GM18873 (cell line): ENCODE data around the gene THAP2.

Source experiments
- ATAC-seq: cut with Tn5 transposase; IDR thresholded peaks from one replicate; pipeline ENCODE4 v1.9.1; 2021; ENCODE audit warnings: mild to moderate bottlenecking, moderate library complexity, moderate number of reproducible peaks; ENCODE audit not compliant: unreplicated experiment, low FRiP score

The THAP2 gene

DNA sequence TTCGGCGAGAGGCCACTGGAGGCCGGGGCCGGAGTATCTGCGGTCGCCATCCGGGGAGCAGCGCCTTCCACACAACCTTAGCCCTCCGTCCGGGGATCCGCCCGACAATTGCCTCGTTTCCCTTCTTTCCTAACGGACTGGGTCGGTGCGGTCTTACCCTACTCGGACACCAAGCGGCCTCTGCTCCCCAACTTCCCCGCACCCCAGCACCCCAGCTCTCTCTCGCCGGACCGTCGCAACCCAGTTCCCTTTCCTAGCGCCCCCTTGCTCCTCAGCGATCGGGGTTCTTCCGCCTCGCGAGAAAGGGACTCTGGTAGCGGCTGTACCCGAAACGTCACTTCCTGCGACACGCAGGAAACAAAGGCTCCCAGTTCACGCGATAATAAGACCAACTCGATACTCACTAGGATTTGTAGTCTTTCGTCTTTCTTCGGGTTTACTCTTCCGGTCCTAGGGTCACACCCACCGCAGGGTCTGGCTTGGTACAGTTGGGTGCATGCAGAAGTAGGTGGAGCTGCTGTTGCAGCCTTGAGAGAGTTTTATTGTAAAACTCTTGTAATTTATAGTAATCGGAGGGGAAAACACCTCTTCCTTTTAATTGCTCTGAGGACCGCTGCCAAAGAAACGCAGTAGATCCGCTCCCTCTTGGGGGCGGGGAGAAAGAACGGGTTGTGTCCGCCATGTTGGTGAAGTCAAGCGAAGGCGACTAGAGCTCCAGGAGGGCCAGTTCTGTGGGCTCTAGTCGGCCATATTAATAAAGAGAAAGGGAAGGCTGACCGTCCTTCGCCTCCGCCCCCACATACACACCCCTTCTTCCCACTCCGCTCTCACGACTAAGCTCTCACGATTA, at the start of gene THAP2, which contains the start of gene ZFC3H1:
Gene THAP2, plus strand, starts transcription at position 741 of the 850 bp plus-strand sequence. CDS start 209 bp downstream, outside the sequence.
Gene ZFC3H1, minus strand, starts transcription at position 288 of the 850 bp plus-strand sequence. Its CDS starts 238 bp downstream, at position 50.
- peak; percentile 96 for ATAC-seq

DNA sequence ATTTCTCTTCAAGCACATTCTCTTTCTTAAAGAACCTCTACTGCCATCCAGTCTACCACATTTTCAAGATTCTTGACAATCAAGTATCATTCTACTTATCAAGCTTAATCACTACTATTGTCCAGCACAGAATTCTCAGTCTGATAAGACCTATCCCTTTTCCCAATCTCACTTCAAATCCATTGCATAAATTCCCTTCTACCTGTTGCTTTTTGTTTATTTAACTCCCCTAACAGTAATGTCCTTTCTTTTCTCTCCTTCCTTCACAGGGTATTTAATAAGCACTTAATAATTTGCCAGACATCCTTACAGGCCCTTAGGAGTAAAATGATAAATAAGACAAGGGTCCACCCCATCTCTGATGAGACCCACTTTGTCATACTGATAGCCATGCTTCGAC, 42.2 kb upstream of the THAP2 start:
- ATAC-seq: no peak

- no peak for ATAC-seq
These were observed 38.6 kb upstream of the THAP2 start for GRCh38 chr12:71625476-71625875.

DNA sequence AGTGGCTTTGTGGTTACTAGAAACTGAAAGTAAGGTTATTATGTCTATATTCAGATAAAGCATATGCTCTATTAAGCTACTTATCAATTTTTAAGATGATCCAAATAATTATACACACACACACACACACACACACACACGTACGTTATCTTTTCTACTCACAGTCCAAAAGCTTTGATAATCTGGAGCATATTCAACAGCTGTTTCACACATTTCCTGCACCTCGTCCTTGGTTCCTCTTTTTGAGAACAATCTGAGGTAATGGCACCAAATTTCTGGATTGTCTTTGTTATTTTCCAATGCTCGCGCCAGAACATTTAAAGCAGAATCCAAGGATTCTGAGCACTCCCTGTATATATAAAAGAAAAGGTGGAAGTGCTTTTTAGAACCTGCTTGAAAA, 38.0 kb upstream of the THAP2 start:
- no peak for ATAC-seq

- no peak for ATAC-seq
These were observed 37.3 kb upstream of the THAP2 start for GRCh38 chr12:71626768-71627167.

- no peak for ATAC-seq
These were observed 36.6 kb upstream of the THAP2 start for GRCh38 chr12:71627438-71628002.

DNA sequence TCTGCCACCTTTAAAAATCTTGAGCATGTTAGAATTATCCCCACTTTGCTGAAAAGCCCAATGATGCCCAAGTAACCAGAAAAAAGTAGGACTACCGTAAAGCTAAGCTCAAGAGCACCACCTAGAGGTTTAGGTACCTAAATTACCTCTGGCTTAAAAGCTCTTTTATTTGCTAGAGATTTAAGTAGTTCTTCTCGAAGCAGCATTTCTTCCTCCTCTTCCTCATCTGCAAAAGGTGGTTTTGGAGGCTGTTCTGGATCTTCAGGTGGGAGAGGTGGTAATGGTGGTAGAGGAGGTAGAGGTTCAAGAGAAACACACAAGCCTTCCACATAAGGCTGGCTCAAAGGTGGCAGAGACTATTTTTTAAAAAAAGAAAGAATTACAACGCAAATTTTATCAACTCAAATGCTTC, 27.4 kb upstream of the THAP2 start:
- ATAC-seq: no peak

DNA sequence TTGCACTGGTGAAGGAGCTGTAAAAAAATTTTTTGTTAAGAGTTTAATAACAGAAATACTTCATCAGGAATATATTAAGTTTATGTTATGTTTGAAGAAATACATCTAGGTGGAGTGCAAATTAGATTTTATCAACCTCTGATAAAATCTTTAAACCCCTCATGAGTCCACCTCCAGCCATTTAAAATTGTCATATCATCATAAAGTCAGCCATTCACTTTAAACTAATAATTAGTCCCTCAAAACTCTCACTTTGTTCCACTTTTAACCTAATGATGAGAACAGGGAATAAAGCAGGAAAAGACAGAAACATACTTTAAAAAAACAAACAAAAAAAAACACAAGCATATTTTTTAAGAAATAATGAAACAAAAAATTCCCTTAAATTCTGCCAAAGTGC, 25.6 kb upstream of the THAP2 start:
- ATAC-seq: no peak

GRCh38 chr12:71639341-71639760, 24.8 kb upstream of the THAP2 start:
- ATAC-seq: no peak

DNA sequence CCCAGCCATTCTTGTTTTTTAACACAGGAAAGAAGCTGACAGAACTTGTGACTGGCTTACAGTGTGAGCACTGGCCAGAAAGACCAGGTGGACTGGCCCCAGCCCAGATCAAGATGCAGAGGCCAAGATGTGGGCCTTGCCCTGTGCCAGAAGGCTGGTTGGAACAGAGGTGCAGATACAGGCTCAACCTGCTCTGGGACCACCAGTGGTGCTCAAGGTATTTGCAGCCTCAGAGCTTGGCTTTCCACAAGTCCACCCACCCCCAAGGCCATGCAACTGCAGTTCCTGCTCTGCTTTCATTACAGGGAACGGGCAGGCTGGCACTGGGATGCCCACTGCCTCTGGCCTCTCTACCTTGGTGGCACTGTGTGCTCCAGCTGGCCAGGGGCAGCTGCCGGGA, 23.8 kb upstream of the THAP2 start:
- ATAC-seq: no peak

GRCh38 chr12:71641390-71641789, 22.7 kb upstream of the THAP2 start:
- no peak for ATAC-seq

GRCh38 chr12:71642264-71642663, 21.8 kb upstream of the THAP2 start:
- no peak for ATAC-seq

DNA sequence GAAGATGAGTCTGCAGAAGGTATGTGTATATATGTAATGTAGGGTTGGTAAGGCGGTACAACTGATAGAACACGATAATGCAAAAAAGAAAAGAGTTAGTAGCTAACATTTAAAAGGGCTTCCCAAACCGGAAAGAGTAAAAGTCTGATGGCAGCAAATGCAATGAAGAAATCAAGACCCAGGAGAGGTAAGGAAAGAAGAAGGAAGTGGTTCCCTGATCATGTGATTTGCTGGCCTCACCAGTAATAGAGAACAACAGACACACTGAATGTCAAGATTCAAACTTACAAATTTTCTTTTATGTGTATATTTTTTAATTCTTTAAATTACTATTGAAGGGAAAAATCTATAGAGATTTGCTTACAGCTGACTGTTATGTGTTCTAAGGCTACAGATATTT, 18.8 kb upstream of the THAP2 start:
- ATAC-seq: no peak

DNA sequence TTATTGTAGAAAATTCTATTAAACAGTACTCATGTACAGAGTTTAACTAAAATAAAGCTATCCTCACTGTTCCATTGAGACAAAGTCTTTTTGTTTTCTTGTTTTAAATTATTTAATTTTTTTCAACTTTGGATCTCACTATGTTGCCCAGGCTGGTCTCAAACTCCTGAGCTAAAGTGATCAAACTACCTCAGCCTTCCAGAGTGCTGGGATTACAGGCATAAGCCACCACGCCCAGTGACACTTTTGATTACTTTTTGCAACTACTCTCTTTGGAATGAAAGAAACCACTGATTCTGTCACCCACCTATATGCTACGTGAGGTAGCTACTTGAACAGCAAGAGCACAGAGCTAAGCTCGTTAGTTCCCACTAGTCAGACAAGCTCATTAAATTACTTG, 17.6 kb upstream of the THAP2 start:
- ATAC-seq: no peak

DNA sequence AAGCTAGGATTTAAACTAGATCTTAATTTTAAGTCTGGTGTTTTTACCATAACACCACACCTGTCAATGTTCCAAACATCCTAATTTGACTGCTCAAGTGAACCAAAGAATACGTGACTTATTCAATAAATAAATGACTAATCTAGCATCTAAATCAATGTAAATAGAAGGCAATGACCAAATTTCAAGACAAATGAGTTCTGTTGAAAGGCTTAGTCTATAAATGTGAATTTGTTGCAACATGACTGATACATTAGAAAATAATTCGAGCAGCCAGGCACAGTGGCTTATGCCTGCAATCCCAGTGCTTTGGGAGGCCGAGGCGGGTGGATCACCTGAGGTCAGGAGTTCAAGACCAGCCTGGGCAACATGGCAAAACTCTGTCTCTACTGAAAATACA, 15.6 kb upstream of the THAP2 start:
- ATAC-seq: no peak

DNA sequence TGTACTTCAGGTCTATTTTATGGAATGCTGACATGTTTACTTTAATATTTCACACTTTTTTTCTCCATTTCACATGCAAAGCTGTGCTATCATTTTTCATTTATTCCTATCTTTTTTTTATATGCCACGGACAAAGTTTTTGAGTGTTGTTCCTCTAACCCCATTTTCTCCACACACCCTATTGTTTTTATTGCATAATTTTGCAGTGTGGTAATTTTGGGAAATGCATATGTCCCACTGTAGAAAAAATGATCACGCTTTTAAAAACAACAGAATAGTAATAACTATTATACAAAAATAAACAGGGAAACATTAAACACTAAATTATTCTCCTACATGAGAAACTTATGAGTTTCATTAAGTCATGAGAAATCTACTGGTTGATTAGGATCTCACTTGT, 14.7 kb upstream of the THAP2 start:
- no peak for ATAC-seq

DNA sequence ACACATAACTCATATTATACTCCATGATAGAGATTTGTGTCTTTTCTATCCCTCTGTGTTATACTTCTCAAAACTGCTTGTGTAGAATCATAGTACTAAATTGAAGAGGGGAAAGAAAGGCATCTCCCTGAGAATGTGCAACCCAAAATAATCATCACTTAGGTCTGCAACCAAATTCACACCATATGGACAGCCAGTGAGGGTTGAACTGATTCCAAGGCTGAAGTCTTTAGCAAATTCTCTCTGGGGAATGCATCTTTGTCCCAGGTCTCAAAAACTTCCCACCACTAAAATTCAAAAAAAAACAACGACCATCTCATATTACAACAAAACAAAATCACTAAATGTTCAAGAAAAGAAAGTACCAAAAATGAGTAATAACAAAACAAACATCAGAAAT, 11.4 kb upstream of the THAP2 start:
- no peak for ATAC-seq

- ATAC-seq: no peak
These were observed 11.0 kb upstream of the THAP2 start for GRCh38 chr12:71653137-71653536.

DNA sequence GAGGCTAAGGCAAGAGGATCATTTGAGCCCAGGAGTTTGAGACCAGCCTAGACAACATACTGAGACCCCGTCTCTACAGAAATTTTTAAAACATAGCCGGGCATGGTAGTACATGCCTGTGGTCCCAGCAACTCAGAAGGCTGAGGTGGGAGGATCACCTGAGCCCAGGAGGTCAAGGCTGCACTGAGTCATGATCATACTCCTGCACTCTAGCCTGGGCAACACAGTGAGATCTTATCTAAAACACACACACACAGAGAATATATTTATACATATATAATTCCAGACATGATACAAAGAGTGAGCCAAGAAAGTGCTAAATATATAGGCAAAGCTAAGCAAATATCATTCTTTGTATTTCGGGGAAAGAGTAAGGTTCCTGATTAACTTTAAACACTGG, 9.9 kb upstream of the THAP2 start:
- ATAC-seq: no peak

DNA sequence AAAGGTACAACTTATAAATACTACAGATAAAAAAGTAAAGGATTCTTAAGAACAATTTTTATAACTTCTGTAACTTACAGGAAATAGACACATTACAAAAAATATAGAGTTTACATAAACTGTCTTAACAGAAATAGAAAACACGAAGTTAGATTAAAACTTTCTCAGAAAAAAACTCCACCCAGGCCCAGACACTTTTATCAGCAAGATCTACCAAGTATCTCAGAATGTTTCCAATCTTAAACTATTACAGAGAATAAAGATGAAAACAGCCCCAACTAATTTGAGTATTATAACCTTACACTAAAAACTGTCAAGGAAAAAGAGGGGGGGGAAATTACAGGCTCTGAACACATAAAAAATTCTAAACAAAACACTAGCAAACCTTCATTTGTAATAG, 8.6 kb upstream of the THAP2 start:
- ATAC-seq: no peak

DNA sequence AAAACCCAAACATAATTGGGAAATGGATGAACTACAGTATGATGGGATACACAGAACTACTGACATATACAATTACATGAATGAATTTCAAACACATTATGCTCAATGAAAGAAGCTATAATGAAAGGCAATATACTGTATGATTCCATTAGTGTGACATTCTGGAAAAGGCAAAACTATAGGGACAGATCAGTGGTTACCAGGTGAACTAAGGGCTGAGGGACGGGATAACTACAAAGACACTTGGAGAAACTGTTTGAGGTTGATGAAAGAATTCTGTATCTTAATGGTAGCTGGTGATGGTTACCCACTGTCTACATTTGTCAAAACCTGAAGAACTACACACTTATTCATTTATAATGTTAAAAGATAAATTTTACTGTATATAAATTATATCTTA, 8.2 kb upstream of the THAP2 start:
- no peak for ATAC-seq

- ATAC-seq: no peak
These were observed 7.4 kb upstream of the THAP2 start for GRCh38 chr12:71656740-71657139.
